K562 (cell line): ENCODE results near the gene FOSL2. TPM values are rescaled to one million over a fixed set of nuclear protein-coding genes. Genes with fewer than 3 reads are reported as not detected.

Experiments used
- ATAC-seq: fragments of 200-7000 bp; cut with Tn5 transposase; 3 replicates; pipeline ENCODE4 v1.9.1; 2020; ENCODE audit warnings: moderate library complexity
- BruUV-seq: library from RNA; stranded (reverse); fragments of 400-500 nt; replicated peaks from 2 replicates; lab custom pipeline; 2021; lab: Mats Ljungman, UMichigan
- CTCF ChIA-PET: fragments of 300-600 bp; formaldehyde crosslinking; extraction: SDS; loops from one replicate; lab custom pipeline; 2021; ENCODE audit warnings: low intra/inter-chr PET ratio; lab: Yijun Ruan, JAX
- POLR2A ChIA-PET: fragments of 300-600, 350-650 bp; sonication (Branson Sonifier 250); formaldehyde crosslinking; extraction: SDS; loops from one replicate; lab custom pipeline; 2021; ENCODE audit warnings: antibody characterized with exemption, inconsistent platforms; lab: Yijun Ruan, JAX
- DNase-seq, 4 experiments: peaks; one replicate each; pipeline versions ENCODE4 v3.0.0 to v3.0.0-alpha.2; 2011 to 2018; ENCODE audit warnings: low spot score in 3 of 4, mixed read lengths in 3 of 4; ENCODE audit errors: extremely low read depth in 1 of 4
- FAIRE-seq: peaks from 2 replicates; lab custom pipeline; 2011; peaks lifted over from hg19 to GRCh38; lab: Jason Lieb, UNC
- H2AFZ ChIP-seq: 2 replicates; pipeline ENCODE4 v1.6.0; 2011; ENCODE audit warnings: low read depth, low read length, control low read depth, inconsistent platforms
- H3K27ac ChIP-seq: fragments of 200-600 bp; 3 replicates; pipeline ENCODE4 v1.8.0; 2011; ENCODE audit warnings: low read depth, mild to moderate bottlenecking, control low read depth, inconsistent platforms, low read length, moderate library complexity, mixed read lengths; ENCODE audit errors: extremely low read depth
- H3K27me3 ChIP-seq, 2 experiments: fragments of 300-600 bp in 1 of 2; 2 replicates in 1 of 2; 3 replicates in 1 of 2; pipeline versions ENCODE4 v1.6.0 to v1.8.0; 2011; ENCODE audit warnings: inconsistent platforms in 2 of 2, low read length in 2 of 2, mild to moderate bottlenecking in 1 of 2, mixed read lengths in 1 of 2, moderate library complexity in 1 of 2; ENCODE audit not compliant: control insufficient read depth in 2 of 2, insufficient read depth in 2 of 2
- H3K36me3 ChIP-seq: fragments of 300-600 bp; 3 replicates; pipeline ENCODE4 v1.8.0; 2011; ENCODE audit warnings: mild to moderate bottlenecking, low read length, inconsistent platforms; ENCODE audit not compliant: control insufficient read depth, insufficient read depth
- H3K4me1 ChIP-seq, 2 experiments: fragments of 200-600 bp in 1 of 2; replicated peaks in 1 of 2; 2 replicates in 1 of 2; 3 replicates in 1 of 2; pipeline versions ENCODE4 v1.5.1 to v1.8.0; 2011; ENCODE audit warnings: inconsistent platforms in 2 of 2, low read length in 2 of 2, mild to moderate bottlenecking in 1 of 2, mixed read lengths in 1 of 2, moderate library complexity in 1 of 2; ENCODE audit not compliant: control insufficient read depth in 2 of 2, insufficient read depth in 2 of 2
- H3K4me2 ChIP-seq: 2 replicates; pipeline ENCODE4 v1.6.1; 2011; ENCODE audit warnings: low read length, control low read depth, inconsistent platforms, mixed read lengths; ENCODE audit not compliant: insufficient read depth
- H3K4me3 ChIP-seq: fragments of 200-600 bp; sonication (generic), shearing (Covaris generic); 2 replicates; pipeline ENCODE4 v1.5.1; 2016; ENCODE audit warnings: control low read depth, inconsistent platforms
- H3K79me2 ChIP-seq: fragments of 200-600 bp; 3 replicates; pipeline ENCODE4 v1.8.0; 2011; ENCODE audit warnings: low read length, inconsistent platforms; ENCODE audit not compliant: control insufficient read depth, insufficient read depth
- H3K9ac ChIP-seq, 2 experiments: 2 replicates each; pipeline versions ENCODE4 v1.6.0 to v1.6.1; 2011; ENCODE audit warnings: low read depth in 2 of 2, low read length in 2 of 2, control low read depth in 1 of 2, inconsistent platforms in 1 of 2, mild to moderate bottlenecking in 1 of 2, mixed read lengths in 1 of 2; ENCODE audit not compliant: insufficient read depth in 1 of 2
- H3K9me1 ChIP-seq: one replicate; pipeline ENCODE4 v1.6.0; 2011; ENCODE audit warnings: inconsistent platforms, mild to moderate bottlenecking, low read length, moderate library complexity; ENCODE audit not compliant: control insufficient read depth, insufficient read depth
- H3K9me3 ChIP-seq: replicated peaks from 2 replicates; pipeline ENCODE4 v1.5.1; 2011; ENCODE audit warnings: low read depth, low read length, inconsistent platforms; ENCODE audit not compliant: control insufficient read depth, insufficient read depth
- H4K20me1 ChIP-seq: replicated peaks from 2 replicates; pipeline ENCODE4 v1.6.1; 2011; ENCODE audit warnings: low read length, inconsistent platforms, mixed read lengths; ENCODE audit not compliant: control insufficient read depth, insufficient read depth
- IRF2 ChIP-seq: sonication (generic); formaldehyde crosslinking; IDR thresholded peaks from 2 replicates; pipeline ENCODE4 v1.8.1; 2022; ENCODE audit warnings: mild to moderate bottlenecking, missing genetic modification reagents
- NKRF ChIP-seq: fragments of 450-650 bp; IDR thresholded peaks from 2 replicates; pipeline ENCODE4 v1.6.1; 2016; ENCODE audit warnings: borderline replicate concordance
- POLR2H ChIP-seq: IDR thresholded peaks from 2 replicates; pipeline ENCODE4 v1.6.1; 2016; ENCODE audit warnings: missing genetic modification characterization, low read depth, mild to moderate bottlenecking, control low read depth, missing compliant biosample characterization, moderate library complexity
- SMARCA5 ChIP-seq: fragments of 450-650 bp; IDR thresholded peaks from 2 replicates; pipeline ENCODE4 v1.6.1; 2016
- TCF3 ChIP-seq: sonication (generic); formaldehyde crosslinking; IDR thresholded peaks from 2 replicates; pipeline ENCODE4 v1.4.0; 2020; ENCODE audit warnings: mild to moderate bottlenecking, missing genetic modification reagents
- ZNF384 ChIP-seq: IDR thresholded peaks from 2 replicates; pipeline ENCODE4 v1.6.1; 2012; ENCODE audit warnings: low read depth, low read length, improper control_type of control experiment
- WGBS: fragments of 100-300 bp; shearing (Covaris generic); methylation state at CpG from one replicate; pipeline ENCODE4 v1.1.6; 2016; ENCODE audit warnings: low coverage, mixed read lengths; ENCODE audit not compliant: insufficient coverage; ENCODE audit errors: missing lambda C conversion rate; 5-methylcytosine and 5-hydroxymethylcytosine counted together
- in situ Hi-C: fragments of 300-500 bp; cut with MboI; formaldehyde crosslinking; loops from 4 replicates; pipeline ENCODE4 v1.15.0; 2018; ENCODE audit warnings: inconsistent platforms, mixed read lengths
- intact Hi-C: fragments of 100-400 bp; cut with micrococcal nuclease; formaldehyde crosslinking; loops from 2 replicates; pipeline ENCODE4 v1.14.2; 2022
- polyA plus RNA-seq, 8 experiments: library from polyadenylated mRNA; depleted of rRNA in 4 of 8; stranded (reverse) in 5 of 8; unstranded in 3 of 8; fragments of >200 nt; fragmentation: Nextera tagmentation in 2 of 8; fragmentation: Illumina TruSeq in 1 of 8; extraction: Ambion mirVana in 2 of 8; extraction: Trizol in 1 of 8; gene quantifications; 2 replicates each; pipeline versions ENCODE4 v1.2.1 to v1.2.3, GENCODE V29; 2011 to 2014; ENCODE audit warnings: inconsistent platforms in 1 of 8, missing spikeins in 1 of 8
- total RNA-seq, 7 experiments: library from RNA; depleted of rRNA in 6 of 7; stranded (reverse); fragments of >200 nt in 6 of 7; fragmentation: Illumina TruSeq in 2 of 7; extraction: Trizol in 2 of 7; gene quantifications; 2 replicates each; pipeline versions ENCODE4 v1.2.1 to v1.2.3, GENCODE V29; 2011 to 2021; ENCODE audit warnings: low replicate concordance in 1 of 7
- TF ChIP-seq, protein P1 (sequence below): IDR thresholded peaks from 2 replicates; pipeline ENCODE4 v1.6.1; 2014; ENCODE audit warnings: antibody characterized with exemption
- TF ChIP-seq, protein P2 (sequence below): sonication (generic); formaldehyde crosslinking; IDR thresholded peaks from 2 replicates; pipeline ENCODE4 v1.8.0; 2022; ENCODE audit warnings: mild to moderate bottlenecking, missing genetic modification reagents
- TF ChIP-seq, protein P3 (sequence below), 2 experiments: IDR thresholded peaks; 2 replicates each; pipeline ENCODE4 v1.6.1; 2012; ENCODE audit warnings: improper control_type of control experiment in 2 of 2, low read depth in 2 of 2, low read length in 2 of 2, borderline replicate concordance in 1 of 2

Gene FOSL2
- total and polyA plus RNA-seq, 9 of the 15 experiments (the other 6 are each of a cell fraction or from before 2014, with no cell fraction given), result 0.04 to 2.9 (median 0.80) TPM

DNA sequence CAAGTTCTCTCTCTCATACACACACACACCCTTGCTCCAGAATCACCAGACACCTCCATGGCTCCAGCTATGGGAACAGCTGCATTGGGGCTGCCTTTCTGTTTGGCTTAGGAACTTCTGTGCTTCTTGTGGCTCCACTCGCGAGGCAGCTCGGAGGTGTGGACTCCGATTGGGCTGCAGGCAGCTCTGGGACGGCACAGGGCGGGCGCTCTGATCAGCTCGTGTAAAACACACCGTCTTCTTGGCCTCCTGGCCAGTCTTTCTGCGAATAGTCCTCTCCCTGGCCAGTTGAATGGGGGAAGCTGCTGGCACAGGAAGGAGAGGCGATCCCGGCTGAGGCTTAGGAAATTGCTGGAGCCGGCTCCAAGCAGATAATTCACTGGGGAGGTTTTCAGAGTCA lies 22.4 kb downstream of the FOSL2 start (continued):
- TF ChIP-seq, protein P1, sequence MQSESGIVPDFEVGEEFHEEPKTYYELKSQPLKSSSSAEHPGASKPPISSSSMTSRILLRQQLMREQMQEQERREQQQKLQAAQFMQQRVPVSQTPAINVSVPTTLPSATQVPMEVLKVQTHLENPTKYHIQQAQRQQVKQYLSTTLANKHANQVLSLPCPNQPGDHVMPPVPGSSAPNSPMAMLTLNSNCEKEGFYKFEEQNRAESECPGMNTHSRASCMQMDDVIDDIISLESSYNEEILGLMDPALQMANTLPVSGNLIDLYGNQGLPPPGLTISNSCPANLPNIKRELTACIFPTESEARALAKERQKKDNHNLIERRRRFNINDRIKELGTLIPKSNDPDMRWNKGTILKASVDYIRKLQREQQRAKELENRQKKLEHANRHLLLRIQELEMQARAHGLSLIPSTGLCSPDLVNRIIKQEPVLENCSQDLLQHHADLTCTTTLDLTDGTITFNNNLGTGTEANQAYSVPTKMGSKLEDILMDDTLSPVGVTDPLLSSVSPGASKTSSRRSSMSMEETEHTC, result no peak
- TF ChIP-seq NKRF, result no peak

- Histone ChIP-seq H3K4me1 (peaks cover 0 to 10% of the 10 kb centered on the region in 2 experiments; a peak in 1 of 5 replicates), H3K4me3 (no peak overlapping the region), H3K27ac (no peak overlapping the region), H3K9me3 (no peaks in the 10 kb centered on the region), H3K36me3 (no peaks in the 10 kb centered on the region), H3K4me2 (no peak overlapping the region)
- no peak for ATAC-seq
- POLR2A ChIA-PET, result no interaction called here
- in situ Hi-C loops, result no loop called here
- TF ChIP-seq IRF2 (CRISPR knock-in tag) (no peak), SMARCA5 (no peak), ZNF384 (no peak), POLR2H (tag) (no peak), TCF3 (CRISPR knock-in tag) (no peak)
- TF ChIP-seq, protein P2, sequence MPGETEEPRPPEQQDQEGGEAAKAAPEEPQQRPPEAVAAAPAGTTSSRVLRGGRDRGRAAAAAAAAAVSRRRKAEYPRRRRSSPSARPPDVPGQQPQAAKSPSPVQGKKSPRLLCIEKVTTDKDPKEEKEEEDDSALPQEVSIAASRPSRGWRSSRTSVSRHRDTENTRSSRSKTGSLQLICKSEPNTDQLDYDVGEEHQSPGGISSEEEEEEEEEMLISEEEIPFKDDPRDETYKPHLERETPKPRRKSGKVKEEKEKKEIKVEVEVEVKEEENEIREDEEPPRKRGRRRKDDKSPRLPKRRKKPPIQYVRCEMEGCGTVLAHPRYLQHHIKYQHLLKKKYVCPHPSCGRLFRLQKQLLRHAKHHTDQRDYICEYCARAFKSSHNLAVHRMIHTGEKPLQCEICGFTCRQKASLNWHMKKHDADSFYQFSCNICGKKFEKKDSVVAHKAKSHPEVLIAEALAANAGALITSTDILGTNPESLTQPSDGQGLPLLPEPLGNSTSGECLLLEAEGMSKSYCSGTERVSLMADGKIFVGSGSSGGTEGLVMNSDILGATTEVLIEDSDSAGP (CRISPR knock-in tag), result no peak
- TF ChIP-seq, protein P3, sequence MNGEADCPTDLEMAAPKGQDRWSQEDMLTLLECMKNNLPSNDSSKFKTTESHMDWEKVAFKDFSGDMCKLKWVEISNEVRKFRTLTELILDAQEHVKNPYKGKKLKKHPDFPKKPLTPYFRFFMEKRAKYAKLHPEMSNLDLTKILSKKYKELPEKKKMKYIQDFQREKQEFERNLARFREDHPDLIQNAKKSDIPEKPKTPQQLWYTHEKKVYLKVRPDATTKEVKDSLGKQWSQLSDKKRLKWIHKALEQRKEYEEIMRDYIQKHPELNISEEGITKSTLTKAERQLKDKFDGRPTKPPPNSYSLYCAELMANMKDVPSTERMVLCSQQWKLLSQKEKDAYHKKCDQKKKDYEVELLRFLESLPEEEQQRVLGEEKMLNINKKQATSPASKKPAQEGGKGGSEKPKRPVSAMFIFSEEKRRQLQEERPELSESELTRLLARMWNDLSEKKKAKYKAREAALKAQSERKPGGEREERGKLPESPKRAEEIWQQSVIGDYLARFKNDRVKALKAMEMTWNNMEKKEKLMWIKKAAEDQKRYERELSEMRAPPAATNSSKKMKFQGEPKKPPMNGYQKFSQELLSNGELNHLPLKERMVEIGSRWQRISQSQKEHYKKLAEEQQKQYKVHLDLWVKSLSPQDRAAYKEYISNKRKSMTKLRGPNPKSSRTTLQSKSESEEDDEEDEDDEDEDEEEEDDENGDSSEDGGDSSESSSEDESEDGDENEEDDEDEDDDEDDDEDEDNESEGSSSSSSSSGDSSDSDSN (IDR thresholded peaks at IDR 0.05; ENCODE audit: borderline replicate concordance in 1 of 2, low read depth in 2 of 2, low read length in 2 of 2), result no peak
- TF ChIP-seq, all 486 proteins: peak for 0
- DNase-seq (no peak), FAIRE-seq (no peak)
- Histone ChIP-seq H3K27me3 (peaks cover 6 to 26% of the 10 kb centered on the region in 2 experiments; a peak in 3 of 5 replicates), H3K79me2 (no peaks in the 10 kb centered on the region), H3K9ac (no peak overlapping the region), H4K20me1 (no peaks in the 10 kb centered on the region), H2AFZ (no peak overlapping the region), H3K9me1 (no peaks in the 10 kb centered on the region)
- CTCF ChIA-PET, result interaction anchor here (0.6 kb wide), 1 partner anchor 49 kb away, joined by 3 read pairs; no protein-coding TSS in a partner anchor
- BruUV-seq, result no TSS peak
- WGBS, result 0% methylated on average over 3 of the region's 3 CpGs
- intact Hi-C loops, result no loop called here
Measured at GRCh38 chr2:28415715-28416114, 23.1 kb downstream of the FOSL2 start.
